SK-N-MC (cell line): ENCODE results near the gene TTC8.

ENCODE experiments used
- DNase-seq: peaks from one replicate; pipeline ENCODE4 v3.0.0-alpha.2; 2011; ENCODE audit warnings: low read depth, low spot score
- H3K27ac ChIP-seq: fragments of 200-600 bp; sonication (generic); 2 replicates; pipeline ENCODE4 v1.5.1; 2016; ENCODE audit warnings: mixed run types
- H3K36me3 ChIP-seq: fragments of 200-600 bp; sonication (generic); 2 replicates; pipeline ENCODE4 v1.6.1; 2017; ENCODE audit warnings: antibody characterized with exemption, low read length, mixed read lengths; ENCODE audit not compliant: insufficient read depth
- H3K4me3 ChIP-seq: fragments of 200-600 bp; sonication (generic); 2 replicates; pipeline ENCODE4 v1.5.1; 2016
- H3K9ac ChIP-seq: fragments of 200-600 bp; sonication (generic); 2 replicates; pipeline ENCODE4 v1.8.0; 2017; ENCODE audit warnings: mixed run types, mixed read lengths; ENCODE audit not compliant: insufficient read length
- H3K9me3 ChIP-seq: fragments of 200-600 bp; sonication (generic); 2 replicates; pipeline ENCODE4 v1.6.1; 2017; ENCODE audit warnings: low read depth, mild to moderate bottlenecking, antibody characterized with exemption, low read length, moderate library complexity, mixed read lengths
- EZH2 ChIP-seq: fragments of 200-600 bp; sonication (generic); IDR thresholded peaks from one replicate; pipeline ENCODE4 v1.6.1; 2017; ENCODE audit warnings: antibody characterized with exemption
- FOXP2 ChIP-seq: optimal IDR thresholded peaks from 2 replicates; pipeline ENCODE3; 2011; ENCODE audit warnings: mild to moderate bottlenecking, moderate library complexity; ENCODE audit not compliant: insufficient read depth; ENCODE audit errors: extremely low read length, control extremely low read depth
- POLR2AphosphoS5 ChIP-seq: IDR thresholded peaks from 2 replicates; pipeline ENCODE4 v1.6.1; 2012; ENCODE audit warnings: mild to moderate bottlenecking, low read depth, low read length, borderline replicate concordance

TTC8 gene

DNA sequence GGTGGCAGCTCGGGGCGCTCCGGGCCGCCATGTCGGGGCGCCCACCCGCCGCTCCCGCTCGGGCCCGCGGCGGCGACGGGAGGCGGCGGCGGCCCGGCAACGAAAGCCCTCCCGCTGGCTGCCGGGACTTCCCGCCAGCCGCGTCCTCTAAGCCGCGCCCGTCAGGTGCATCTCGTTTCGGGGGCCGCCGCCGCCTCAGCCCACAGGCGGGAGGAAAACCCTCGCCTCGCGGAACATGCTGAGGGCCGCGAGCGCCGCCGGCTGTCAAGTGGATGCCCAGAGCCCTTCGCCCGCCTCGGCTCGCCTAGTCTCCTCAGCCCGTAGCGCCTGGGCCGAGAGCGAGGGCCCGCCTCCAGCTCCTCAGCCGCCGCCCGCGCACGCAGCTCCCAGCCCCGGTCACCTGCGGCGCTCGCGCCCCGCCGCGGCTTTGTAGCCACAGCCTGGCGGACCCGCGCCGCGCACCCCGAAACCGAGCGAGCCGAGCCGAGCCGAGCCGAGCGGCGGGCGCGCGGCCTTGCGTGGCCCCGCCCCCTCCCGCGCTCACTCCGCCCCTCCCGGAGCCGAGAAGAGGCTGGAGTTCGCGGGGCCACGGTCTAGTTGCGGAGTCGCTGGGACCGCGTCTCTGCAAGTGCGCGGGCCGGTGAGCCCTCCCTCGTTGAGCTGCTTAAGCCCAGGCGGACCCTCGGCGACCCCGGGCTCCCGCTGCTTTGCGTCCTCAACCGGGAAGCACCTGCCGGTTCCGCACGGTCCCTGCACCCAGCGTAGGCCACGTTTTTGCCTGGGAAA lies 31.8 kb upstream of the TTC8 start, which contains the start of gene EML5:
Gene EML5, minus strand, starts transcription at position 481 of the 786 bp plus-strand sequence. Its CDS starts 450 bp downstream, at position 31.
- DNase-seq = no peak
- Histone ChIP-seq H3K9me3 (no peaks in the 10 kb centered on the region), H3K9ac (peak within 1 kb of the TSS; percentile 37), H3K4me3 (peak within 1 kb of the TSS; percentile 81), H3K27ac (no peak within 1 kb of the TSS), H3K36me3 (no peaks in the 10 kb centered on the region)
- TF ChIP-seq FOXP2 = no peak
- TF ChIP-seq POLR2AphosphoS5 = no peak
- TF ChIP-seq EZH2 = no peak

GRCh38 chr14:88793259-88793625 lies 31.2 kb upstream of the TTC8 start:
- no peak for DNase-seq
- Histone ChIP-seq H3K4me3 (peak overlapping the region; percentile 81), H3K27ac (no peak overlapping the region), H3K9me3 (no peaks in the 10 kb centered on the region), H3K9ac (peak overlapping the region; percentile 37), H3K36me3 (no peaks in the 10 kb centered on the region)
- TF ChIP-seq FOXP2 (no peak), POLR2AphosphoS5 (no peak), EZH2 (no peak)

DNA sequence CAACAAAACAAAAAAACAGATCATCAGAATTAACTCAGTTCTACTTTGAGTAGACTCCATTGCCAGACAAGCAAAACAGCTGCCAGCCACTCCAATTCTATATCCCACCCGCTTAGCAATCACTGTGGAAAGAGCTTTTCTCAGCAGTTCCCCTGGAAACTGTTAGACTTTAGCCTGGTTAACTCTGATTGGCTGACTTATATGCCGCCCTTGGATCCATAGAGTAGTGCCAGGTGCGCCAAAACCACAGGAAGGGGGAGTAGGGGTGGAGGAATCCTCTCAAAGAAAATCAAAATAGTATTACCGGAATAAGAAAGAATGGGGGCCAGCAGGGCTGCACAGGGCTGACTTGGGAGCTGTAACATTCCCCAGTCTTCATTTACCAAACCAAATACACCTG lies 26.3 kb upstream of the TTC8 start:
- Histone ChIP-seq H3K27ac (no peak overlapping the region), H3K4me3 (no peak overlapping the region), H3K9ac (no peak overlapping the region), H3K9me3 (no peaks in the 10 kb centered on the region), H3K36me3 (no peaks in the 10 kb centered on the region)
- TF ChIP-seq POLR2AphosphoS5 = no peak
- no peak for TF ChIP-seq EZH2
- TF ChIP-seq FOXP2 = no peak
- DNase-seq = no peak

DNA sequence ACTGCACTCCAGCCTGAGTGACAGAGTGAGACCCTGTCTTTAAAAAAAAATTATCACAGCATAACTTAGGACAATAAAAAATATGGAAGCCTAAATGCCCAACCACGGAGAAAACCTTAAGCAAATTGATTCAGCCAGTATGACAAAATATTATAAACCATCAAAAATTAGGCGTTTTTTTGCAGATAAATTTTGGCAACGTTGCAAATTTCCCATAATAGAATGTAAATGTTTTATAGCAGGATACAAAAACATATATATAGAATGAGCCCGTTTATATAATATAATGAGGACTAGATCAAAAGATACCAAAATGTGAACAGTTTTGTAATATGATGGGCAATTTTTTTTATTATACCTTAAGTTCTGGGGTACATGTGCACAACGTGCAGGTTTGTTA lies 24.9 kb upstream of the TTC8 start:
- no peak overlapping the region for H3K4me3 ChIP-seq
- no peaks in the 10 kb centered on the region for H3K9me3 ChIP-seq
- TF ChIP-seq EZH2 (no peak), POLR2AphosphoS5 (no peak), FOXP2 (no peak)
- no peak for DNase-seq
- no peaks in the 10 kb centered on the region for H3K36me3 ChIP-seq
- H3K9ac ChIP-seq = no peak overlapping the region
- H3K27ac ChIP-seq = no peak overlapping the region

DNA sequence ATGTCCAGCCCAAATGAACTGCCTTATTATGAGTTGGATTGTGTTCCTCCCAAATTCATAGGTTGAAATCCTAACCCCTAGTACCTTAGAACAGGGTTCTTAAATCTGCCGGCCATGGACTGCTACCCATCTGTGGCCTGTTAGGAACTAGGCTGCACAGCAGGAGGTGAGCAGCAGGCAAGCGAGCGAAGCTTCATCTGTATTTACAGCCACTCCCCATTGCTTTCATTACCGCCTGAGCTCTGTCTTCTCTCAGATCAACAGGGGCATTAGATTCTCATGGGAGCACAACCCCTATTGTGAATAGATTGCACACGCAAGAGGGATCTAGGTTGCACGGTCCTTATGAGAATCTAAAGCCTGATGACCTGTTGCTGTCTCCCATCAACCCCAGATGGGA lies 21.9 kb upstream of the TTC8 start:
- H3K9ac ChIP-seq = no peak overlapping the region
- H3K4me3 ChIP-seq = no peak overlapping the region
- no peaks in the 10 kb centered on the region for H3K36me3 ChIP-seq
- TF ChIP-seq FOXP2 = no peak
- TF ChIP-seq EZH2 = no peak
- no peak for TF ChIP-seq POLR2AphosphoS5
- no peak overlapping the region for H3K27ac ChIP-seq
- no peak for DNase-seq
- H3K9me3 ChIP-seq = no peaks in the 10 kb centered on the region

GRCh38 chr14:88804035-88804434 lies 20.4 kb upstream of the TTC8 start:
- DNase-seq = no peak
- Histone ChIP-seq H3K36me3 (no peaks in the 10 kb centered on the region), H3K9me3 (no peaks in the 10 kb centered on the region), H3K4me3 (no peak overlapping the region), H3K9ac (no peak overlapping the region), H3K27ac (no peak overlapping the region)
- TF ChIP-seq FOXP2 (no peak), EZH2 (no peak), POLR2AphosphoS5 (no peak)

DNA sequence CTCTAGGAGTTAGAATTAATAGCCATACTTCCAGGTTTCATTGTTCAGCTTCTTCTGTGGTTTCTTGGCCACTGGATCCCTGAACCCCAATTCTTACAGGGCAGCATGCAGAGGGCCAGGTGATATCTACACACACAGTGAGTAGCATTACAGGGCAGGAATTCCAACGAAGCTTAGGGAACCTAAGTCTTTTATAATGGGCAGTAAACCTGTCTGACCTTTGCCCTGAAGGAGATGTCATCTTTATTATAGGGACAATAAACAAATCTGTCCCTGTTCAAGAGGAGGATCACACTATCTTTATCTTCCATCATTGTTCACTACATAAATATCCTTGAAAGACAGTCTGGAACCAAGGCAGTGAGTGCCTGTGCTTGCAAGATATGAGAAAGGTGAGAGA lies 20.0 kb upstream of the TTC8 start:
- Histone ChIP-seq H3K27ac (no peak overlapping the region), H3K36me3 (no peaks in the 10 kb centered on the region), H3K9ac (no peak overlapping the region), H3K4me3 (no peak overlapping the region), H3K9me3 (no peaks in the 10 kb centered on the region)
- no peak for DNase-seq
- TF ChIP-seq FOXP2 (no peak), POLR2AphosphoS5 (no peak), EZH2 (no peak)

GRCh38 chr14:88808359-88808758 lies 16.1 kb upstream of the TTC8 start:
- TF ChIP-seq EZH2 = no peak
- no peak for TF ChIP-seq POLR2AphosphoS5
- no peak for TF ChIP-seq FOXP2
- no peak for DNase-seq
- Histone ChIP-seq H3K9ac (no peak overlapping the region), H3K9me3 (no peaks in the 10 kb centered on the region), H3K36me3 (no peaks in the 10 kb centered on the region), H3K27ac (no peak overlapping the region), H3K4me3 (no peak overlapping the region)

GRCh38 chr14:88815980-88816379 lies 8.5 kb upstream of the TTC8 start:
- no peak for DNase-seq
- no peak overlapping the region for H3K4me3 ChIP-seq
- TF ChIP-seq FOXP2 (no peak), EZH2 (no peak), POLR2AphosphoS5 (no peak)
- no peak overlapping the region for H3K9ac ChIP-seq
- no peaks in the 10 kb centered on the region for H3K9me3 ChIP-seq
- no peaks in the 10 kb centered on the region for H3K36me3 ChIP-seq
- no peak overlapping the region for H3K27ac ChIP-seq
